Measurements from ENCODE around the gene KRTAP5-8.
"Not testable (repeated sequence)": the region's sequence is repeated elsewhere in the genome, so short reads cannot be mapped to it uniquely, and the experiment has no call there.

DNA sequence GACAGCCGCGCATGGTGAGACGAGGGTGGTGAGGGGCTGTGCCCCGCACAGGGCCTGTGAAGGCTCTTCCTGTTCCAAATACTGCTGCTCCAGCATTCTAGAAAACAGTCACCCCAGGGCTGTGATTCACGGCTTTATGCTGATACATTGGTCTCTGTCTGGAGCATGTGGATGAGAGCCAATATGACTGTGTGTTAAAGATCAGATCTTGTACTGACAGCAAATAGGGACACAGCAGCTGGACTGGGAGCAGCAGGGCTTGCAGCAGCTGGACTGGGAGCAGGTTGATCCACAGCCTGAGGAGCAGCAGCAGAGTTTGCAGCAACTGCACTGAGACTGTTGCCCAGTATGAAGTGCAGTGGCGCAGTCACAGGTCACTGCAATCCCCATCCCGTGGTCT is 41.7 kb downstream of the KRTAP5-8 start:
- TF ChIP-seq, protein P1, sequence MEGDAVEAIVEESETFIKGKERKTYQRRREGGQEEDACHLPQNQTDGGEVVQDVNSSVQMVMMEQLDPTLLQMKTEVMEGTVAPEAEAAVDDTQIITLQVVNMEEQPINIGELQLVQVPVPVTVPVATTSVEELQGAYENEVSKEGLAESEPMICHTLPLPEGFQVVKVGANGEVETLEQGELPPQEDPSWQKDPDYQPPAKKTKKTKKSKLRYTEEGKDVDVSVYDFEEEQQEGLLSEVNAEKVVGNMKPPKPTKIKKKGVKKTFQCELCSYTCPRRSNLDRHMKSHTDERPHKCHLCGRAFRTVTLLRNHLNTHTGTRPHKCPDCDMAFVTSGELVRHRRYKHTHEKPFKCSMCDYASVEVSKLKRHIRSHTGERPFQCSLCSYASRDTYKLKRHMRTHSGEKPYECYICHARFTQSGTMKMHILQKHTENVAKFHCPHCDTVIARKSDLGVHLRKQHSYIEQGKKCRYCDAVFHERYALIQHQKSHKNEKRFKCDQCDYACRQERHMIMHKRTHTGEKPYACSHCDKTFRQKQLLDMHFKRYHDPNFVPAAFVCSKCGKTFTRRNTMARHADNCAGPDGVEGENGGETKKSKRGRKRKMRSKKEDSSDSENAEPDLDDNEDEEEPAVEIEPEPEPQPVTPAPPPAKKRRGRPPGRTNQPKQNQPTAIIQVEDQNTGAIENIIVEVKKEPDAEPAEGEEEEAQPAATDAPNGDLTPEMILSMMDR (conservative IDR thresholded peaks at IDR 0.05; ENCODE audit: low read depth, low read length): not testable (repeated sequence)
- TF ChIP-seq EZH2 (IDR thresholded peaks at IDR 0.05; ENCODE audit: borderline replicate concordance, low read depth, low read length, poor library complexity, severe bottlenecking): not testable (repeated sequence)

All from A673 (cell line).